ENCODE measurements around the gene DBET. TPM values are rescaled to one million over a fixed set of nuclear protein-coding genes. Genes with fewer than 3 reads are reported as not detected.
"Not testable (repeated sequence)": the region's sequence is repeated elsewhere in the genome, so short reads cannot be mapped to it uniquely, and the experiment has no call there.

DBET gene
- total RNA-seq, 1 donor from 2014 or later, result not detected

- H3K27me3 ChIP-seq; H3K9me3 ChIP-seq; intact Hi-C loops (cut with DNase I); H3K4me3 ChIP-seq; H3K36me3 ChIP-seq; H3K27ac ChIP-seq; H3K4me1 ChIP-seq: not testable (repeated sequence)
- peak in 1 of 2 donors; percentile 62 for DNase-seq (ENCODE audit: low spot score in 2 of 2)
Measured at GRCh38 chr4:190108756-190109155, 44.5 kb downstream of the DBET start.

GRCh38 chr4:190109390-190110011, 45.2 kb downstream of the DBET start:
- intact Hi-C loops (cut with DNase I); H3K4me1 ChIP-seq; H3K9me3 ChIP-seq; H3K27ac ChIP-seq; H3K36me3 ChIP-seq; H3K4me3 ChIP-seq; H3K27me3 ChIP-seq; DNase-seq (ENCODE audit: low spot score in 2 of 2): not testable (repeated sequence)

- H3K36me3 ChIP-seq; H3K9me3 ChIP-seq; H3K27me3 ChIP-seq; H3K4me3 ChIP-seq; H3K4me1 ChIP-seq; DNase-seq (ENCODE audit: low spot score in 2 of 2); intact Hi-C loops (cut with DNase I); H3K27ac ChIP-seq: not testable (repeated sequence)
Measured at GRCh38 chr4:190110033-190110432, 45.7 kb downstream of the DBET start.

- intact Hi-C loops (cut with DNase I); H3K9me3 ChIP-seq; H3K4me1 ChIP-seq; H3K27me3 ChIP-seq; DNase-seq (ENCODE audit: low spot score in 2 of 2); H3K36me3 ChIP-seq; H3K27ac ChIP-seq; H3K4me3 ChIP-seq: not testable (repeated sequence)
Measured at GRCh38 chr4:190110570-190111295, 46.4 kb downstream of the DBET start.

- H3K36me3 ChIP-seq; H3K9me3 ChIP-seq; H3K4me3 ChIP-seq; H3K27me3 ChIP-seq; intact Hi-C loops (cut with DNase I); H3K4me1 ChIP-seq; DNase-seq (ENCODE audit: low spot score in 2 of 2); H3K27ac ChIP-seq: not testable (repeated sequence)
Measured at GRCh38 chr4:190112879-190113278, 48.6 kb downstream of the DBET start.

- H3K27ac ChIP-seq; H3K9me3 ChIP-seq; H3K36me3 ChIP-seq; H3K27me3 ChIP-seq; H3K4me1 ChIP-seq; H3K4me3 ChIP-seq; DNase-seq (ENCODE audit: low spot score in 2 of 2); intact Hi-C loops (cut with DNase I): not testable (repeated sequence)
Measured at GRCh38 chr4:190114991-190115390, 50.7 kb downstream of the DBET start.

Other genes starting within 250 kb of the DBET start
- gene FRG1, start 123.6 kb upstream of the DBET start, total RNA-seq, result 1.2 TPM
- gene FRG2, start 37.2 kb upstream of the DBET start, total RNA-seq, result not detected
- not detected for gene DUX4, start 109.3 kb downstream of the DBET start, total RNA-seq